GM12878 (cell line): ENCODE results near the gene RNASE12. TPM values are rescaled to one million over a fixed set of nuclear protein-coding genes. Genes with fewer than 3 reads are reported as not detected.

Source experiments
- ESRRA ChIP-seq: IDR thresholded peaks from 2 replicates; pipeline ENCODE4 v1.6.1; 2012; ENCODE audit warnings: mild to moderate bottlenecking, low read length, improper control_type of control experiment
- ETV6 ChIP-seq, 2 experiments: fragments of 450-650 bp in 1 of 2; IDR thresholded peaks in 1 of 2; conservative IDR thresholded peaks in 1 of 2; 2 replicates each; pipeline ENCODE4 v1.6.1; 2014; ENCODE audit warnings: antibody characterized with exemption in 1 of 2, borderline replicate concordance in 1 of 2, low read depth in 1 of 2, mild to moderate bottlenecking in 1 of 2, moderate library complexity in 1 of 2
- HDGF ChIP-seq: fragments of 450-650 bp; IDR thresholded peaks from 2 replicates; pipeline ENCODE4 v1.6.1; 2016; ENCODE audit warnings: antibody characterized with exemption
- IKZF2 ChIP-seq, 2 experiments: fragments of 450-650 bp; IDR thresholded peaks; 2 replicates each; pipeline ENCODE4 v1.6.1; 2017; ENCODE audit warnings: mild to moderate bottlenecking in 2 of 2, moderate library complexity in 2 of 2
- JUNB ChIP-seq: IDR thresholded peaks from 2 replicates; pipeline ENCODE4 v1.6.1; 2016; ENCODE audit warnings: antibody characterized with exemption, mild to moderate bottlenecking
- NFIC ChIP-seq: IDR thresholded peaks from 2 replicates; pipeline ENCODE4 v1.6.1; 2012; ENCODE audit warnings: low read depth, mild to moderate bottlenecking, inconsistent platforms, low read length, moderate library complexity
- NFXL1 ChIP-seq: fragments of 450-650 bp; IDR thresholded peaks from 2 replicates; pipeline ENCODE4 v1.6.1; 2017; ENCODE audit warnings: antibody characterized with exemption, mild to moderate bottlenecking, borderline replicate concordance
- NR2C1 ChIP-seq: fragments of 450-650 bp; IDR thresholded peaks from 2 replicates; pipeline ENCODE4 v1.6.1; 2017; ENCODE audit warnings: antibody characterized with exemption, mild to moderate bottlenecking, moderate library complexity
- NRF1 ChIP-seq: conservative IDR thresholded peaks from 2 replicates; pipeline ENCODE4 v1.6.1; 2011; ENCODE audit warnings: mild to moderate bottlenecking, low read depth, low read length, improper control_type of control experiment
- PAX8 ChIP-seq: fragments of 450-650 bp; IDR thresholded peaks from 2 replicates; pipeline ENCODE4 v1.6.1; 2017; ENCODE audit warnings: mild to moderate bottlenecking, moderate library complexity
- PML ChIP-seq: IDR thresholded peaks from 2 replicates; pipeline ENCODE4 v1.6.1; 2012; ENCODE audit warnings: low read length, inconsistent platforms
- POLR2AphosphoS5 ChIP-seq: IDR thresholded peaks from 2 replicates; pipeline ENCODE4 v1.6.1; 2011; ENCODE audit warnings: mild to moderate bottlenecking, low read length, inconsistent platforms
- POU2F2 ChIP-seq: IDR thresholded peaks from 3 replicates; pipeline ENCODE4 v1.6.1; 2011; ENCODE audit warnings: low read depth, mild to moderate bottlenecking, low read length, borderline replicate concordance
- RFX5 ChIP-seq: IDR thresholded peaks from 2 replicates; pipeline ENCODE4 v1.6.1; 2011; ENCODE audit warnings: low read depth, low read length, improper control_type of control experiment
- SIX5 ChIP-seq: IDR thresholded peaks from 2 replicates; pipeline ENCODE4 v1.6.1; 2011; ENCODE audit warnings: mild to moderate bottlenecking, low read depth, low read length, moderate library complexity; ENCODE audit not compliant: severe bottlenecking
- TBL1XR1 ChIP-seq: IDR thresholded peaks from 2 replicates; pipeline ENCODE4 v1.6.1; 2012; ENCODE audit warnings: low read depth, low read length, improper control_type of control experiment
- TCF7 ChIP-seq: IDR thresholded peaks from 2 replicates; pipeline ENCODE4 v1.6.1; 2014; ENCODE audit warnings: antibody characterized with exemption, borderline replicate concordance
- YBX1 ChIP-seq: fragments of 450-650 bp; IDR thresholded peaks from 2 replicates; pipeline ENCODE4 v1.6.1; 2016; ENCODE audit warnings: antibody characterized with exemption
- ZNF217 ChIP-seq: fragments of 450-650 bp; IDR thresholded peaks from 2 replicates; pipeline ENCODE4 v1.6.1; 2017; ENCODE audit warnings: antibody characterized with exemption, mild to moderate bottlenecking
- ZNF622 ChIP-seq: fragments of 450-650 bp; IDR thresholded peaks from 2 replicates; pipeline ENCODE4 v1.6.1; 2017; ENCODE audit warnings: mild to moderate bottlenecking, inconsistent platforms
- polyA plus RNA-seq, 11 experiments: library from polyadenylated mRNA; depleted of rRNA in 4 of 11; unstranded in 6 of 11; stranded (reverse) in 5 of 11; fragments of >200 nt; fragmentation: Nextera tagmentation in 4 of 11; fragmentation: Illumina TruSeq in 1 of 11; extraction: Ambion mirVana in 4 of 11; extraction: Trizol in 1 of 11; gene quantifications; 1 replicate in 1 of 11; 2 replicates in 10 of 11; pipeline versions ENCODE4 v1.2.1 to v1.2.3, GENCODE V29; 2011 to 2016; ENCODE audit warnings: inconsistent platforms in 2 of 11, missing spikeins in 2 of 11, low read depth in 1 of 11
- total RNA-seq, 4 experiments: library from RNA; depleted of rRNA in 3 of 4; stranded (reverse); fragments of >200 nt in 3 of 4; fragmentation: Illumina TruSeq in 1 of 4; extraction: Trizol in 1 of 4; gene quantifications; 2 replicates each; pipeline versions ENCODE4 v1.2.1 to v1.2.3, GENCODE V29; 2013 to 2021
- TF ChIP-seq, protein P1 (sequence below): fragments of 450-650 bp; IDR thresholded peaks from 2 replicates; pipeline ENCODE4 v1.6.1; 2016; ENCODE audit warnings: mild to moderate bottlenecking, moderate library complexity, borderline replicate concordance
- TF ChIP-seq, protein P2 (sequence below): fragments of 450-650 bp; IDR thresholded peaks from 2 replicates; pipeline ENCODE4 v1.6.1; 2017; ENCODE audit warnings: low read depth, mild to moderate bottlenecking, moderate library complexity
- TF ChIP-seq, protein P3 (sequence below): fragments of 150-350 bp; IDR thresholded peaks from 2 replicates; pipeline ENCODE4 v1.6.1; 2014; ENCODE audit warnings: mild to moderate bottlenecking, low read depth, low read length

Gene RNASE12
- total and polyA plus RNA-seq, 10 of the 15 experiments (the other 5 are each of a cell fraction or from before 2014, with no cell fraction given), result not detected

DNA sequence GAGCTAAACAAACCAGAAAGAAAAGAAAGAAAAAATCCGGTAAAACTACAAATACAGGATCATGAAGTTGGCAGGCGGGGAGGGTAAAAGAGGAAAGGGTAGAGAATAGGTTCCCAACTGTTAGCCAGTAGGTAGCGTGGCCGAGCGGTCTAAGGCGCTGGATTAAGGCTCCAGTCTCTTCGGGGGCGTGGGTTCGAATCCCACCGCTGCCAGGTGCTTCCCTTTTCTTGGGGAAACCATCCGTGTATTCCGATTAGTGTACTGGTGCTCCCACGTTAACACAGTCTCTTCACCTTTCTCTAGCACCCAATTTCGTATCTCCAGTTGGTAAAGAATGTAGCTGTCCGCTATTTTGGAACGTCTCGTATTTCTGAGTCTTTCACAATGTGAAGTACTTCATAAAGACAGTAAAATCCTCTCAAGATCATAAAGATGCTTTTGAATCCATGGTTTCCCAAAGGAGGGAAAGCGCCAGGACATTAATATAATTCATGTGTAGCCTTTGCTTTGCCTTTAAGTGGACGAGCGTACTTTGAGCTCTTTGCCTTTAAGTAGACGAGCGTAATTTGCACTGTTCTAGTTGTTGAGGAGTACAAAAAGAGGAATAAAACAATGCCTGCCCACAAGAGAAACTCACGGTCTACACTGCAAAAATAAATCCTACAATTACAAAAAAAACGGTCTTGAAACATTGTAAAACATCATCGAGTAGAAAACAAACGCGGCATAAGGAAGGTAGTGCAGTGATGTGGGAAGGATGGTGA lies 19.0 kb upstream of the RNASE12 start (continued):
- TF ChIP-seq POU2F2, result 0 out of 3 replicates have a peak, but pooled peaks have one; percentile 17
- peak; percentile 33; the same call in 1 of the 2 replicates for TF ChIP-seq TCF7
- no peak for TF ChIP-seq ESRRA
- no peak for TF ChIP-seq NRF1
- TF ChIP-seq RFX5, result no peak
- no peak for TF ChIP-seq NR2C1
- no peak for TF ChIP-seq POLR2AphosphoS5
- peak; percentile 54; the same call in 1 of the 2 replicates for TF ChIP-seq ZNF217
- TF ChIP-seq NFIC, result no peak
- TF ChIP-seq JUNB, result no peak
- TF ChIP-seq, protein P1, sequence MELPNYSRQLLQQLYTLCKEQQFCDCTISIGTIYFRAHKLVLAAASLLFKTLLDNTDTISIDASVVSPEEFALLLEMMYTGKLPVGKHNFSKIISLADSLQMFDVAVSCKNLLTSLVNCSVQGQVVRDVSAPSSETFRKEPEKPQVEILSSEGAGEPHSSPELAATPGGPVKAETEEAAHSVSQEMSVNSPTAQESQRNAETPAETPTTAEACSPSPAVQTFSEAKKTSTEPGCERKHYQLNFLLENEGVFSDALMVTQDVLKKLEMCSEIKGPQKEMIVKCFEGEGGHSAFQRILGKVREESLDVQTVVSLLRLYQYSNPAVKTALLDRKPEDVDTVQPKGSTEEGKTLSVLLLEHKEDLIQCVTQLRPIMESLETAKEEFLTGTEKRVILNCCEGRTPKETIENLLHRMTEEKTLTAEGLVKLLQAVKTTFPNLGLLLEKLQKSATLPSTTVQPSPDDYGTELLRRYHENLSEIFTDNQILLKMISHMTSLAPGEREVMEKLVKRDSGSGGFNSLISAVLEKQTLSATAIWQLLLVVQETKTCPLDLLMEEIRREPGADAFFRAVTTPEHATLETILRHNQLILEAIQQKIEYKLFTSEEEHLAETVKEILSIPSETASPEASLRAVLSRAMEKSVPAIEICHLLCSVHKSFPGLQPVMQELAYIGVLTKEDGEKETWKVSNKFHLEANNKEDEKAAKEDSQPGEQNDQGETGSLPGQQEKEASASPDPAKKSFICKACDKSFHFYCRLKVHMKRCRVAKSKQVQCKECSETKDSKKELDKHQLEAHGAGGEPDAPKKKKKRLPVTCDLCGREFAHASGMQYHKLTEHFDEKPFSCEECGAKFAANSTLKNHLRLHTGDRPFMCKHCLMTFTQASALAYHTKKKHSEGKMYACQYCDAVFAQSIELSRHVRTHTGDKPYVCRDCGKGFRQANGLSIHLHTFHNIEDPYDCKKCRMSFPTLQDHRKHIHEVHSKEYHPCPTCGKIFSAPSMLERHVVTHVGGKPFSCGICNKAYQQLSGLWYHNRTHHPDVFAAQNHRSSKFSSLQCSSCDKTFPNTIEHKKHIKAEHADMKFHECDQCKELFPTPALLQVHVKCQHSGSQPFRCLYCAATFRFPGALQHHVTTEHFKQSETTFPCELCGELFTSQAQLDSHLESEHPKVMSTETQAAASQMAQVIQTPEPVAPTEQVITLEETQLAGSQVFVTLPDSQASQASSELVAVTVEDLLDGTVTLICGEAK, result peak; percentile 70; the same call in 1 of the 2 replicates
- no peak for TF ChIP-seq NFXL1
- TF ChIP-seq PML, result no peak
- TF ChIP-seq, protein P2, sequence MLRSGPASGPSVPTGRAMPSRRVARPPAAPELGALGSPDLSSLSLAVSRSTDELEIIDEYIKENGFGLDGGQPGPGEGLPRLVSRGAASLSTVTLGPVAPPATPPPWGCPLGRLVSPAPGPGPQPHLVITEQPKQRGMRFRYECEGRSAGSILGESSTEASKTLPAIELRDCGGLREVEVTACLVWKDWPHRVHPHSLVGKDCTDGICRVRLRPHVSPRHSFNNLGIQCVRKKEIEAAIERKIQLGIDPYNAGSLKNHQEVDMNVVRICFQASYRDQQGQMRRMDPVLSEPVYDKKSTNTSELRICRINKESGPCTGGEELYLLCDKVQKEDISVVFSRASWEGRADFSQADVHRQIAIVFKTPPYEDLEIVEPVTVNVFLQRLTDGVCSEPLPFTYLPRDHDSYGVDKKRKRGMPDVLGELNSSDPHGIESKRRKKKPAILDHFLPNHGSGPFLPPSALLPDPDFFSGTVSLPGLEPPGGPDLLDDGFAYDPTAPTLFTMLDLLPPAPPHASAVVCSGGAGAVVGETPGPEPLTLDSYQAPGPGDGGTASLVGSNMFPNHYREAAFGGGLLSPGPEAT, result no peak; the same call in 1 of the 2 replicates
- TF ChIP-seq HDGF, result no peak
- no peak for TF ChIP-seq ZNF622
- peak; percentile 74 for TF ChIP-seq TBL1XR1
- TF ChIP-seq PAX8, result no peak
- TF ChIP-seq IKZF2 (IDR thresholded peaks at IDR 0.05), result peak; percentile 16 to 19; a peak in 2 of 4 replicates
- TF ChIP-seq SIX5, result no peak
- TF ChIP-seq, protein P3, sequence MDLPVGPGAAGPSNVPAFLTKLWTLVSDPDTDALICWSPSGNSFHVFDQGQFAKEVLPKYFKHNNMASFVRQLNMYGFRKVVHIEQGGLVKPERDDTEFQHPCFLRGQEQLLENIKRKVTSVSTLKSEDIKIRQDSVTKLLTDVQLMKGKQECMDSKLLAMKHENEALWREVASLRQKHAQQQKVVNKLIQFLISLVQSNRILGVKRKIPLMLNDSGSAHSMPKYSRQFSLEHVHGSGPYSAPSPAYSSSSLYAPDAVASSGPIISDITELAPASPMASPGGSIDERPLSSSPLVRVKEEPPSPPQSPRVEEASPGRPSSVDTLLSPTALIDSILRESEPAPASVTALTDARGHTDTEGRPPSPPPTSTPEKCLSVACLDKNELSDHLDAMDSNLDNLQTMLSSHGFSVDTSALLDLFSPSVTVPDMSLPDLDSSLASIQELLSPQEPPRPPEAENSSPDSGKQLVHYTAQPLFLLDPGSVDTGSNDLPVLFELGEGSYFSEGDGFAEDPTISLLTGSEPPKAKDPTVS, result no peak
- TF ChIP-seq ETV6 (conservative IDR thresholded peaks at IDR 0.05 in 1 of 2, IDR thresholded peaks at IDR 0.05 in 1 of 2; ENCODE audit: borderline replicate concordance in 1 of 2, low read depth in 1 of 2), result no peak
- no peak for TF ChIP-seq YBX1
